Activated T-cell treated with anti-CD3 and anti-CD28 coated beads, Interleukin-2, amount 50 U/mL, for 4 hours (primary cell): Measurements from ENCODE around the gene B9D2. TPM values are rescaled to one million over a fixed set of nuclear protein-coding genes. Genes with fewer than 3 reads are reported as not detected.
A peak's percentile ranks its signal among the peaks of the same experiment; 100 is the strongest.
"Not testable (repeated sequence)": the region's sequence is repeated elsewhere in the genome, so short reads cannot be mapped to it uniquely, and the experiment has no call there.

ENCODE experiments used
- ATAC-seq, 2 donors: fragments of 200-7000 bp; cut with Tn5 transposase; one replicate each; pipeline ENCODE4 v1.10.0; 2021
- DNase-seq: peaks from one replicate; pipeline ENCODE4 v3.0.0-alpha.2; 2020
- H3K27me3 Mint-ChIP-seq: one replicate; pipeline ENCODE4 v1.8.0; 2021; ENCODE audit warnings: low read depth, mixed read lengths
- H3K36me3 Mint-ChIP-seq: one replicate; pipeline ENCODE4 v1.8.0; 2022; ENCODE audit warnings: mixed read lengths; ENCODE audit not compliant: insufficient read depth
- H3K4me1 Mint-ChIP-seq: one replicate; pipeline ENCODE4 v1.8.0; 2021; ENCODE audit warnings: low read depth, mixed read lengths
- H3K4me3 Mint-ChIP-seq: one replicate; pipeline ENCODE4 v1.8.0; 2021; ENCODE audit warnings: mild to moderate bottlenecking, moderate library complexity, mixed read lengths
- H3K9me3 Mint-ChIP-seq: one replicate; pipeline ENCODE4 v1.8.0; 2021; ENCODE audit warnings: mixed read lengths
- total RNA-seq, 3 donors: library from RNA; stranded (reverse); gene quantifications; one replicate each; pipeline ENCODE4 v1.2.1, GENCODE V29; 2021

The B9D2 gene
- total RNA-seq = 1 to 10 TPM; 5.4 to 5.7 (median 5.7) TPM

GRCh38 chr19:41363753-41364523 is at the start of gene B9D2:
Gene B9D2 (minus strand): TSS chr19:41364149. CDS start chr19:41363519, 630 bp downstream.
- H3K9me3 Mint-ChIP-seq = no peaks in the 10 kb centered on the region
- no peaks in the 10 kb centered on the region for H3K27me3 Mint-ChIP-seq
- H3K4me3 Mint-ChIP-seq = peak within 1 kb of the TSS; percentile 86
- DNase-seq (peak; percentile 97), ATAC-seq (peak; percentile 98)
- no peaks in the 10 kb centered on the region for H3K36me3 Mint-ChIP-seq
- H3K4me1 Mint-ChIP-seq = peaks cover 32% of the 10 kb centered on the region

GRCh38 chr19:41412953-41413352 is 49.0 kb upstream of the B9D2 start:
- Mint-ChIP-seq H3K9me3 (no peaks in the 10 kb centered on the region), H3K36me3 (peaks cover 20% of the 10 kb centered on the region), H3K4me1 (peaks cover 9% of the 10 kb centered on the region), H3K27me3 (no peaks in the 10 kb centered on the region), H3K4me3 (no peak overlapping the region)
- DNase-seq (no peak), ATAC-seq (no peak)

- ATAC-seq (no peak), DNase-seq (no peak)
- Mint-ChIP-seq H3K9me3 (no peaks in the 10 kb centered on the region), H3K4me3 (no peak overlapping the region), H3K27me3 (no peaks in the 10 kb centered on the region), H3K4me1 (peaks cover 9% of the 10 kb centered on the region), H3K36me3 (peaks cover 17% of the 10 kb centered on the region)
These were observed 48.0 kb upstream of the B9D2 start for GRCh38 chr19:41411968-41412265.

DNA sequence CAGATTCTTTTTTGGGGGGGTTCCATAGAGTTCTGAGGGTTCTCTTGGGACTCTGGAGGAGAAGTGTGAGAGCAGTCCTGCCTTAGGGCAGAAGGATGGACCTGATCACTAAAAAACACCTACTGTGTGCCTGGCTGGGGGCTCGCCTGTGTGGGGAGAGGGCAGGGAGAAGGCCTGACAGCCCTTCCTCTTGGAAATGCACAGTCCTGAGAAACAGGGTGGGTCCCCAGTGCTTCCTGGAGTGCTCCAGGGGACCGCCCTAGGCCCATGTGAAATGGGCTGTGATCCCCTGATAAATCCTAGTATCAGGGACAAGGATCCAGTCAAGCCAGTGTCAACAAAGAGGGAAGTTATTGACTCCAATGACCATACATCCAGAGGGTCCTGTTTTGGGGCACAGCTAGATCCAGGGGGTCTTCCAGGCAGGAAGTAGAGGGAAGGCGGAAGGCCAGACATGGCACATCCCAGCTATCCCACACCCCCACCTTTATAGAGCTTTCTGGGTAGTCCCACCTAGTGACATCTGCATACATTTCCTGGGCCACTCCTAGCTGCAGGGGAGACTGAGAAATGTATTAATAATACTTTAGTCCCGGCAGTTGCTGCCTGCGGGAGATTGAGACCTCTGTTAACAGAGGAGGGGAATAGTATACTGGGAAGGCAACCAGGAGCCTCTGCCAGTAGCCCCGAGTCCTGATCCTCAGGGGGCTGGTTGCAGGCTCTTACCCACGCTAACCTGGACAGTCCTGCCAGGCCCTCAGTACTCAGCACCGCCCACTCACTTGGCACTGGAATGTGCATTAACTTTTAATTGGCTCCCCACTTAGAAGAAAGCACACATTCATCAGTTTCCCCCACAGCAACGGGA is 47.4 kb upstream of the B9D2 start:
- Mint-ChIP-seq H3K36me3 (peaks cover 17% of the 10 kb centered on the region), H3K9me3 (no peaks in the 10 kb centered on the region), H3K4me3 (no peak overlapping the region), H3K4me1 (peaks cover 9% of the 10 kb centered on the region), H3K27me3 (no peaks in the 10 kb centered on the region)
- ATAC-seq (no peak), DNase-seq (no peak)

DNA sequence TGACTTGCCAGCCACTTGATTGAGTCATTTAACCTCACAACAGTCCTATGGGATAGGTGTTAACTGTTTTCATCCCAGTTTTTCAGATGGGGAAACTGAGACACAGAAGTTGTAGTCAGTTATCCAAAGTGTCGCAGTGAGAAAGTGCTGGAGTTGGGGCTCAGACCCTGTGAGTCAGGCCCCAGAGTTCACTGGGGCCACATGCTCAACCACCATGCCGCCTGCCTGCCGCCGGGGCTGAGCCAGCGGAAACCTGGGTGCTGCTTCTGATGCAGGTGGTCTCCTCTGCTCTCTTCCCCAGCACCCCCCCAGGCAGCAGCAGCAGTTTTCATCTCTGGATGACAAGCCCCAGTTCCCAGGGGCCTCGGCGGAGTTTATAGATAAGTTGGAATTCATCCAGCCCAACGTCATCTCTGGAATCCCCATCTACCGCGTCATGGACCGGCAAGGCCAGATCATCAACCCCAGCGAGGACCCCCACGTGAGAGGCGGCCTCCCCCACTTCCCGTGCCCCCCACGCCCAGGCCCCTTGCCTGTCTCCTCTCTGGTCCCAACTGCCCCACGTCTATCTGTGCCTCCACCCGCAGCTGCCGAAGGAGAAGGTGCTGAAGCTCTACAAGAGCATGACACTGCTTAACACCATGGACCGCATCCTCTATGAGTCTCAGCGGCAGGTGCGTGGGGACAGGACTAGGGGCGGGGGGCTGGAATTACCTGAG is 46.5 kb upstream of the B9D2 start:
- peaks cover 17% of the 10 kb centered on the region for H3K36me3 Mint-ChIP-seq
- peaks cover 9% of the 10 kb centered on the region for H3K4me1 Mint-ChIP-seq

DNA sequence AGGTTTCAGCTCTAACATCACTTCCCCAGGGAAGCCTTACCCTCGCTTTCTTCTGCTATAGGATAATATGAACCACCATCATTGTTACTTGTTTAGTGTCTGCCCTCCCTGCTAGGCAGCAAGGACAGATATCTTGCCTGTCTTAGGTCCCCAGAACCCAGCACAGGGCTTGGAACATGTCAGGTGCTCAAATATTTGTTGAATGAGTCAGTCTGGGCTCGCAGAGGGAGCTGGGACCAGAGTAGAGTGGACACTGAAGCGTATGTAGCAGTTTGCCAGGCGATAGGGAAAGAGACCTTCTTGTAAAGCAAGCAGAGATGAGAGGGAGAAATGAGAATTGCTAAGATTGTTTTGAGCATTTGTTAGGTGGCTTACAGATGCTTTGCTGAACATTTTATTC is 45.3 kb upstream of the B9D2 start:
- H3K36me3 Mint-ChIP-seq = peaks cover 15% of the 10 kb centered on the region
- no peak for DNase-seq
- H3K4me3 Mint-ChIP-seq = no peak overlapping the region
- no peak for ATAC-seq
- H3K9me3 Mint-ChIP-seq = no peaks in the 10 kb centered on the region
- no peaks in the 10 kb centered on the region for H3K27me3 Mint-ChIP-seq
- H3K4me1 Mint-ChIP-seq = peaks cover 9% of the 10 kb centered on the region

More for the DNA sequence above, 46.5 kb upstream of the B9D2 start:
- H3K27me3 Mint-ChIP-seq = no peaks in the 10 kb centered on the region
- no peaks in the 10 kb centered on the region for H3K9me3 Mint-ChIP-seq
- DNase-seq (no peak), ATAC-seq (no peak)
- H3K4me3 Mint-ChIP-seq = no peak overlapping the region

DNA sequence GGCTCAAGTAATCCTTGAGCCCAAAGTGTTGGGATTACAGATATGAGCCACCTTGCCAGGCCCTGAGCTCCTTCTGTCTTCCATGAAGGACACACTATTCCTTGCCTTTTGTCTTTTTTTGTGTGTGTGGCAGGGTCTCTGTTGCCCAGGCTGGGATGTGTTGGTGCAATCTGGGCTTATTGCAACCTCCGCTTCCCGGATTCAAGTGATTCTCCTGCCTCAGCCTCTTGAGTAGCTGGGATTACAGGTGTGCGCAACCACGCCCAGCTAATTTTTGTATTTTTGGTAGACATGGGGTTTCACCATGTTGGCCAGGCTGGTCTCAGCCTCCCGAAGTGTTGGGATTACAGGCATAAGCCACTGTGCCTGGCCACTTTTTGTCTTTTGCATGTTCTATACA is 44.9 kb upstream of the B9D2 start:
- not testable (repeated sequence) for H3K27me3 Mint-ChIP-seq, ATAC-seq, H3K4me3 Mint-ChIP-seq

GRCh38 chr19:41408256-41408655 is 44.3 kb upstream of the B9D2 start:
- Mint-ChIP-seq H3K4me1 (peaks cover 11% of the 10 kb centered on the region), H3K4me3 (no peak overlapping the region), H3K27me3 (no peaks in the 10 kb centered on the region), H3K36me3 (peaks cover 4% of the 10 kb centered on the region), H3K9me3 (no peaks in the 10 kb centered on the region)
- no peak for ATAC-seq
- no peak for DNase-seq

More for the DNA sequence above, 44.9 kb upstream of the B9D2 start:
- Mint-ChIP-seq H3K4me1 (peaks cover 11% of the 10 kb centered on the region), H3K36me3 (peaks cover 10% of the 10 kb centered on the region)
- not testable (repeated sequence) for DNase-seq, H3K9me3 Mint-ChIP-seq

- Mint-ChIP-seq H3K36me3 (peaks cover 3% of the 10 kb centered on the region), H3K4me1 (peaks cover 11% of the 10 kb centered on the region), H3K9me3 (no peaks in the 10 kb centered on the region), H3K27me3 (no peaks in the 10 kb centered on the region), H3K4me3 (no peak overlapping the region)
- DNase-seq (no peak), ATAC-seq (no peak)
These were observed 43.3 kb upstream of the B9D2 start for GRCh38 chr19:41407271-41407670.

DNA sequence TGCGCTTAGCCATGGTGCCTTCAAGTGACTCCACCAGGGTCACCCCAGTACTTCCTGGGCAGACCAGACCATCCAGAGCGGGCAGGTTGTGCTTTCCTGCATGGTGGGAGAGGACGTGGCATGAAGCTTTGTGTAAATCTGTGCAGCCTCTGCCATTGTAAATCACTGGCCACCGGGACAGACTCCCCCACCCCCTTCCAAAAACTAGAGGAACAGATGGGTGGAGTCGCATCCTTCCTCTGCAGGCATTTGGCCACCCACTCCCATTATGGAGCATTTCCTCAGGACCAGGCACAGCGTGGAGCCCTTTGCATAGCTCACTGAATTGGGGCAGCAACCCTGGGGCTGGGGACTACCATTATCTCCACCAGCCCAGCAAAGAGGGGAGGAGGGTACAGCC is 41.8 kb upstream of the B9D2 start:
- Mint-ChIP-seq H3K9me3 (no peaks in the 10 kb centered on the region), H3K4me1 (peaks cover 19% of the 10 kb centered on the region), H3K4me3 (no peak overlapping the region), H3K36me3 (peaks cover 4% of the 10 kb centered on the region), H3K27me3 (no peaks in the 10 kb centered on the region)
- no peak for DNase-seq
- ATAC-seq = no peak

DNA sequence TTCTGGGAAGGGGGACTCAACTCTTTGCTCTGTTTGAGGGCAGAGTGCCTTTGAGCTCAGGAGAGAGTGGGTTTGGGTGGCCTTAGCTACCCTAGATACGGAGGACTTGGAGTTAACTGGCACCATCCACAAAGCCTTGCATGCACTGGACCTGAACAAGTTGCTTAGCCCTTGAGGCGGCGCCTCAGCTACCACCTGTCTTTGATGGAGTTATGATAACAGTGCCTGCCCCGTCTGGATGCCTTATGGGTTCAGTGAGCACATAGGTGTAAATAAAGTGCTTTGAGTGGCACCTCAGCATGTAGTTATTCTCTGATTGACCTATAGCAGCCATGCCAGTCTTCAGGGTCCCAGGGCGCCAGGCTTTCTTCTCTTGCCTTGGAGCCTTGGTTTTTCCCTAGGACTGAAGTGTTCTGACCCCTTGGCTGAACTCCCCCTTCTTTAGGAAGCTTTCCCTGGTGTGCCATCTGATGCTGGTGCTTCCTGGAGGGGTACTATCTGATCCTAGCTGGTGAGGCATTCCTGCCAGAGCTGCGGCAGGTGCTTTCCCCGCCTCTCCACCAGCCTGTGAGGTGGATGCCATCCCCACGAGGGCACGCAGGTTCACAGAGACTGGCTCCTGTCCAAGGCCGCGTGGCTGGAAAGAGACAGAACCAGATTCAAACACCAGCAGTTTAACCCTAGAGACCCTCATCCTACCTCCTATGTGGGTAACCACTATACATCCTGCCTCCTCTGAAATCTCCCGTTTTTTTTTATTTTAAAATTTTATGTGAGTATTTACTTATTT is 39.4 kb upstream of the B9D2 start:
- Mint-ChIP-seq H3K9me3 (no peaks in the 10 kb centered on the region), H3K4me3 (no peak overlapping the region), H3K36me3 (peaks cover 4% of the 10 kb centered on the region), H3K27me3 (no peaks in the 10 kb centered on the region), H3K4me1 (peaks cover 21% of the 10 kb centered on the region)
- ATAC-seq = peak in 1 of 2 donors; percentile 10
- DNase-seq = no peak

DNA sequence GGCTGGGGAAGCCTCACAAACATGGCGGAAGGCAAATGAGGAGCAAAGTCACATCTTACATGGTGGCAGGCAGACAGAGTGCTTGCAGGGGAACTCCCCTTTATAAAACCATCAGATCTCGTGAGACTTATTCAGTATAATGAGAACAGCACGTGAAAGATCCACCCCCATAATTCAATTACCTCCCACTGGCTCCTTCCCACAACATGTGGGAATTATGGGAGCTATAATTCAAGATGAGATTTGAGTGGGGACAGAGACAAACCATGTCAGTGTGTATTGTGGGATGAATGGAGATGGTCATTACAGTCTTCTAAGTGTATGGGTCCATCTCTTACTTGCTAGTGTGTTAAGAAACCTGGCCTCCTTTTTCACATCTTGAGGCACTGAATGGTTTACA is 38.1 kb upstream of the B9D2 start:
- DNase-seq (no peak), ATAC-seq (no peak)
- Mint-ChIP-seq H3K9me3 (no peaks in the 10 kb centered on the region), H3K4me1 (peaks cover 29% of the 10 kb centered on the region), H3K27me3 (no peaks in the 10 kb centered on the region), H3K4me3 (no peak overlapping the region), H3K36me3 (peaks cover 4% of the 10 kb centered on the region)

- H3K36me3 Mint-ChIP-seq = peaks cover 5% of the 10 kb centered on the region
- H3K4me1 Mint-ChIP-seq = peaks cover 30% of the 10 kb centered on the region
- H3K27me3 Mint-ChIP-seq = no peaks in the 10 kb centered on the region
- no peaks in the 10 kb centered on the region for H3K9me3 Mint-ChIP-seq
- no peak overlapping the region for H3K4me3 Mint-ChIP-seq
- DNase-seq = no peak
- ATAC-seq = no peak
These were observed 37.5 kb upstream of the B9D2 start for GRCh38 chr19:41401483-41401882.

- Mint-ChIP-seq H3K9me3 (no peaks in the 10 kb centered on the region), H3K36me3 (peaks cover 14% of the 10 kb centered on the region), H3K27me3 (no peaks in the 10 kb centered on the region), H3K4me3 (no peak overlapping the region), H3K4me1 (peaks cover 41% of the 10 kb centered on the region)
- ATAC-seq (no peak), DNase-seq (no peak)
These were observed 35.6 kb upstream of the B9D2 start for GRCh38 chr19:41399525-41399924.
